HL-60/S4 treated with phorbol 12-myristate 13-acetate at 8.2 ng/mL for 4 days and 3 days (cell line): ENCODE measurements around the gene STXBP5.

ENCODE experiments used
- in situ Hi-C: fragments of 300-500 bp; cut with MboI; formaldehyde crosslinking; loops from 2 replicates; pipeline ENCODE4 v1.15.0; 2022; ENCODE audit warnings: low sequenced_read_pairs

The STXBP5 gene

DNA sequence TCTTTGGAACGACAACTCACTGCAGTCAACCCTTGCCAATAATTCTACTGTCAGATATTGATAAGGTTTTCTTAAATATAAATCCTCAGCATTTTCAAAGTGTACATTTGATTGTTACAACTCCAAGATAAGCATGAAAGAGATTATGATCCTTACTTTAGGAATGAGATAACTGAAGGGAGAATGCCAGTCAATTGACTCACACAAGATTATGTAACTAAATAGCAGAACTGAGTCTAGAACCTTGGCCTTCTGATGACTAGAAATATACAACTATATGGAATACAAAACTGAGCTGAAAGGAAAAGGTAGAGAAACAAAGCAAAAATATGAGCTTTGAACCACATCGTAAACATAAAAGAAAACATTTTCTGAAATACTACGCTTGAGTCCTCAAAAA lies 26.9 kb upstream of the STXBP5 start:
- in situ Hi-C loops: no loop called here

DNA sequence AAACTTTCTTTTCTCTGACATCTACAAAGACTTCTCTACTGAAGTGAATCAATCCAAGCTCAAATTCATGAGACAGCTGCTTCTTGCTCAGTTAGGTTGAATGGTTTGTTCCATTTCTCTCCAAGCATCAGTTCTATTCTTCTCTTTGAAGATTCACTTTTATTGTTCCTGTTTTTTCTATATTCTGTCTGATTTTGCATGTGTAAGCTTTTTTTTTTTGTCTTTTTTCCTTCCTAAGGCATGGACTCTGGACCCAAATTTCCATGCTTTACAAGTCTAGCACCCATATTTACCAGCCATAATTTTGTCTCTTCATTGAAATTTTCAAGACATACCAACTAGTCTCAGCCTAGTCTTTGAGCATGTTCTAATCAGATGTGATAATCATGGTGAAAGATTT lies 25.9 kb upstream of the STXBP5 start:
- in situ Hi-C loops: no loop called here

DNA sequence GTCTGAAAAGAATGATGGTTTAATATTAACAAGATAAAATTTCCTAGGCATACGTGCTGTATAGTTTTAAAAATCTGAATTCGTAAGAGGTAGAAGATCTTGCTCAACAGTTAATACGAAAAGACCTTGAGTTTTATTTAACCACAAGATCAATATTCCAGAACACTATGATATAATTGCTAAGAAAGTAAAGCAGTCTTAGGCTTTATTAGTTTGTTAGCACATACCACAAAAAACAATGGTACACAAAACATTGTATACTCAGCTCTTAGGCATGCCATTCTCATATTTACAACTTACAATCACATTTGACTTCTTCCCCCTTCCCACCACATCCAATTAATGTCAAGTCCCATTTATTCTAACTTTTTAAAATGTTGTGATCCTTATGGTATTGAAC lies 24.4 kb upstream of the STXBP5 start:
- in situ Hi-C loops: no loop called here

DNA sequence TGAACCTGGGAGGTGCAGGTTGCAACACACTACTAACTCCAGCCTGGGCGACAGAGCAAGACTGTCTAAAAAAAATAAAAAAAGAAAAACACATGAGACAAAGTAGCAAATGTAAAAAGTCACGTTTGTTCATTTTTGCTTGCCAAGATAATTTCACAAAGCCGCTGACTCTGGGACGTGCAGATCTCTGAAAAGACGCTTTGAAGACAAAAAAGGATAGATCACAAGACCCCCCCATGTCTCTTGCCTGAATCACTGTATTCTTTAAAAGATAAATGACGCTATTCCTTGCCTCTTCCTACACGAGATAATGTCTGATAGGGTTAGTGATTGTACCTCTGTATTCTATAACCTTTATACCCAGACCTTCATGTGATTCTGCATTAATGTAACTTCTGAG lies 23.3 kb upstream of the STXBP5 start:
- in situ Hi-C loops: no loop called here

DNA sequence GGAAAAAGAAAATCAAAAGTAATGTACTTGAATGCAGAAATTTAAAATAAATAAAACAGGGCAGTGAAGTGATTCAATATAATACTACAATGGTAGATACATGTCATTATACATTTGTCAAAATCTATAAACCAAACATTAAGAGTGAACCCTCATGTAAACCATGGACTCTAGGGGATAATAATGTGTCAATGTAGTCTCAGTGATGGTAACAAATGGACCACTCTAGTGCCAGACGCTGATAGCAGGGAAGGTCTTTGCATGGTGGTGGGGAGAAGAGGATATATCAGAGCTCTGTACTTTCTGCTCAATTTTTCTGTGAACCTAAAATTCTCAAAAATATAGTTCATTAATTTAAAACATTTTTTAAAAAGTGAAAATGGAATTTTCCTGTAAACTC lies 19.8 kb upstream of the STXBP5 start:
- in situ Hi-C loops: no loop called here

DNA sequence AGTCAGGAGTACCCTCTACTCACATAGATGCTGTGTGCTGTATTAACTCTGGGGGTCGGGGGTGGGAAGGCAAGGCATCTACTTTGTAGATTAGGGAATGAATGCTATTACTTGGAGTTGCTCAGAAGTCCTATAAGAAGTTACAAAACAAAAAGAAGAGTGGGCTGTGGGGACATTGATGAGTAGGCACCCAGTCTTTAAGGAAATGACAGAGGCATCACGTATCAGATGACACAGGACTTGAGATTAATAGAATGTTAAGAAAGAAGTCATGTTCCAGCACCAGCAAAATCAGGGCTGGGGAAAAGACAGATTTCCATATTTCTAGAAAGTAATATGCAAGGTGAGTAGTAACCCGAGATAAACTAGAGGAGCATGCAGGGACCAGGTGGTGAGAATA lies 19.0 kb upstream of the STXBP5 start:
- in situ Hi-C loops: no loop called here

- in situ Hi-C loops: no loop called here
These were observed 13.7 kb upstream of the STXBP5 start for GRCh38 chr6:147190556-147190955.

DNA sequence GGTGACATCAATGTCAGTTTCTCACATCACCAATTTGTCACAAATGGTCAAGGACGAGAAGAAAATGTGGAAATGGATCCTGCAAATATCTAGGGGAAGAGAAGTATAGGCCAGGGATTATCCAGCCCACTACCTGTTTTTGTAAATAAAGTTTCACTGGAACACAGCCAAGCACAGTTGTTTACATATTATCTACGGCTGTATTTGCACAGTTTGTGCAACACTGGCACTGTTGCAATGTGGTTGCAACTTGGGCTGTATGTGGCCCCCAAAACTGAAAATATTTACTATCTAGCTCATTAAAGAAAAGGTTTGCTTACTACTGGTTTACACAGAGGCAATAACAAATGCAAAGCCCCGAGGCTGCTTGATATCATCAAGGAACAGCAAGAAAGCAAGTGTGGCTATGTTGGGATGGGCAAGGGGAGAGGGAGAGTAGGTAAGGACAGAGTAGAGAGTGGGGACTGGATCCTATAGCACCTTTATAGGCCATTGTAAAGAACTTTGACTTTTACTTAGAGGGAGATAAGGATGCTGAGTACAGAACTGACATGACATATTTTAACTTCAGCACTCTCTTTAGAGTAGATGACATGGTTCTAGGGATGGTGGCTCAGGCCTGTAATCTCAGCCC lies 11.8 kb upstream of the STXBP5 start:
- in situ Hi-C loops: no loop called here

DNA sequence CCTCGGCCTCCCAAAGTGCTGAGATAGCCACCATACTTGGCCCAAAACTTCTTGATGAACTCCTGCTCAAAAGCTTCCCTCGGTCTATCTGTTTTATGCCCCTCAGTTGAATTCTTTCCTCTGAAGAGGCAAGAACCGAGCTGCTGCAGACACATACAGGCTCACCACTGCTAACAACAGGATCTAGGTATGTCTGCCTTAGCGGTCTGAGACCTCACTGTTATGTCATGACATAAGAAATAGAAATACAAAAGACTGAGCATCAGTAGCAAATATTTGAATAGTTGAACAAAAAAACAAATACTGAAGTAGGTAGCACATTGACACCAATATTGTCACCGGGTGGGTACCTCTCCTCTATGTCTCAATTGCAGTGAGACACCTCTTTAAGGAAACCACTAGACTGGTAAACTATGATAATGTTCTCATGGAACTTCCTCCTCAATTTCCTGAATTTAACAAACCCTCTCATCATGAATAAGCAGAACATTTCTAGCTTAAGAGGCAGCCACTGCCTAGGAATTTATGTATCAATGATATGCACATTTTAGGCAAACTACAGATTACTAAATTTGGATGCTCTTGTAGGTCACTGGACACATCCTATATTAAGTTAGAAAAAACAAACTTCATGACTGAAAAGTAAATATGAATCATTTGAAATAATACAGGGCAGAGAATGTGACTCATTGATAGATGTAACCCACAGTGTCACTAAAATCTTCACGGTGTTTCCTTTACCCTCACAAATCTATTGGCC lies 9.4 kb upstream of the STXBP5 start:
- in situ Hi-C loops: no loop called here

- in situ Hi-C loops: no loop called here
These were observed 8.7 kb upstream of the STXBP5 start for GRCh38 chr6:147195510-147195909.

GRCh38 chr6:147195987-147196386 lies 8.2 kb upstream of the STXBP5 start:
- in situ Hi-C loops: no loop called here

DNA sequence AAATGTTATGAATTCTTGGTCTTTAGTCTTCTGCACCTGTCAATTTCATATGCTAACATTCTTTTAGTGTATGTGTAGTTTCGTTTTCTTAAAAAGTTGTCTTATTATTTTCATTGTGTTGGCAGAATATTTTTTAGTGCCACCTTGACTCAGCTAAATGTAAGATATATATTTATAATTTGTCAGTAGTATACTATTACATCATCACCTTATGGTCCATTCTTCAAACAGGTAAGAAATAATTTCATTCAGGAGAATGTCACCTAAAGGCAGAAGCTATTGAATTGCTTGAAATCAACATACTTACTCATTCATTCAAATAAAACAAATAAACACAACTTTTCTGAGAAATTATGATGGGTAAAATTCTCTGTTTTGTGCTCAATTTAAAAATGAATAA lies 3.5 kb upstream of the STXBP5 start:
- in situ Hi-C loops: no loop called here

DNA sequence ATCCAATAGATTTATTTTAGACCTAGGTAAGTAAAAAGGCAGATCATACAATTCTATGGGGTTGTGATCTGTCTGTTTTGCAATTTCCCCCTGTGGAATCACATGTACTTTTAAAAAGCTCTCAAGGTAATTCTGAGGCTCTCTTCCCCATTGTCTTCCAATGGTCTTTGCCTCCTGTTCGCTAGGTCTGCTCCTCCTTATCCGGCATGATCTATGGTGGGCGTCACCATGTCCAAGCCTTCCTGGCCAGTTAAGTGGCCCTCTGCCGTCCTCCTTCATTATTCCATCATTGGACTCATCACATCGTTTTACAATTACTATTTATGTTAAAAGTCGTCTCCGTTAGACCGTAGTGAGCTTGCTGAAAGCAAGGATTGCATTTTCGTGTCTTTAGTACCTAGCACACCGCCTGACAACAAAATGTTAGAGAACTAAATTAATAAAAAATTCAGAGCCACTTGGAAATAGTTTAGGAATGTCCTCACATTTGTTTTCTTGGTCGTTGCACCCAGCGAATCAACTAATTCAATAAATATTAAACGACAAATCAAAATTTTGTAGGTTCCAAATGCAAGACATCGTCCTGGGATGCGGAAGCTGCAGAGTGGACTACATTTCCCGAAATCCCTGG lies 2.2 kb upstream of the STXBP5 start:
- in situ Hi-C loops: no loop called here

- in situ Hi-C loops: no loop called here
These were observed 1.5 kb upstream of the STXBP5 start for GRCh38 chr6:147202516-147203310.

GRCh38 chr6:147203311-147204059 lies 732 bp upstream of the STXBP5 start:
- in situ Hi-C loops: no loop called here

GRCh38 chr6:147204843-147205311 lies 660 bp downstream of the STXBP5 start:
- in situ Hi-C loops: no loop called here

DNA sequence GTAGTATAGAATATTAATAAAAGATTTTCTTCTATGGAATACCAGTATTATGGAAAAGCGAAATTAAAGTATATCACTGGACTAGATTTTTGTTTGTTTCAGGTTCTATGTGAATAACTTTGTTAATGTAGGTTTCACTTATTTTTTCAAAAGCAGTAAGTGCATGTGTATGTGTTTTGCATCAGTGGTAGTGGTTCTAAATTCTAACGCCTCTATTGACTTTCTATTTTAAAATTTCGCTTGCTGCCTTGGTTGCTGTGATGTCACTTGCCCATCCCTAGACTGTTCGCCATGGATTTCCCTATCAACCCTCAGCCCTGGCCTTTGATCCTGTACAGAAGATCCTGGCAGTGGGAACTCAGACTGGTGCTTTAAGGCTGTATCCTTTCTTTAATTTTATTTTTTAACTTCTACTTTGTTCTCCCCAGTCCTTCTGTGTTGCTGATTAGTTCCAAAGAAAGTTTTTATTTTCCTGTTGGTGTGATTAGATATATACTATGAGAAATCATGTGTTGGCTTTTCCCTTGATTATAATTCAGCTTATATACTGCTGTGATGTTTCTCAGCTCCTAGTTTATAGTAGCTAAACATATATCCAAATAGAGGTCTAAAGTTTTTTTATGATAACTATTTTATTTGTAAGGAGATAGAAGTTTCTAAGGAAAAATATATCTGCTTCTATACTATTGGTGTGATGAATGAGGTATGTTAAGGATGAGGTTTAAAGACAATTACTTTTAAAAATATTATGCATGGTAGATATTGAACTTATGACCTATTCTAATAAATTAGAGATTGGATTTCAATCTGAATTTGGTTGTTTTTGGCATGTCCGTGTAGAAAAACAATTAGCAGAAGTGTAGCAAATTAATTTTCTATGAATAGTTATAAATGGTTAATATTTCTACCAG lies 1.7 kb downstream of the STXBP5 start:
- in situ Hi-C loops: no loop called here

DNA sequence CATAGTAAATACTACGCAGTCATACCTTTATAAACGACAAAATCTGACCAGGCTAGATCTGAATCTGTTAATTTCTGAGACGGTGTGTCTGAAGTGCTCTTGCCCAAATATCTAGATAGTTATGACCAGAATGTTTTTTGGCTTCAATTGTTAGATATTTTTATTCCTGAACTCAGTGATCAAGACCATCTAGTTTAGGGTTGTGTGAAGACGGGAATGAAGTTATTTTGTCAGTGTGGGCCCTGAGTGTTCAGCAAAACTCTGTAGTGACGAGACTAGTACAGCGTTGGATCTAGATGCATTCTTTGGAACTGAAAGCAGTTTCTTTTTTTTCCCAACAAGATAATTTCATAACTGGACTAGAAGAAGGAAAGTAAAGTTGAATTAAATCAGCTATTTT lies 3.1 kb downstream of the STXBP5 start:
- in situ Hi-C loops: no loop called here

- in situ Hi-C loops: no loop called here
These were observed 3.9 kb downstream of the STXBP5 start for GRCh38 chr6:147207837-147208754.
